HCT116 (cell line): ENCODE measurements around the gene C9orf43. TPM values are rescaled to one million over a fixed set of nuclear protein-coding genes. Genes with fewer than 3 reads are reported as not detected.

Experiments used
- ATAC-seq: fragments of 200-7000 bp; cut with Tn5 transposase; 2 replicates; pipeline ENCODE4 v1.9.1; 2020; ENCODE audit warnings: mild to moderate bottlenecking, moderate library complexity
- BruUV-seq: library from RNA; stranded (reverse); fragments of 400-500 nt; replicated peaks from 2 replicates; lab custom pipeline; 2021; lab: Mats Ljungman, UMichigan
- CTCF ChIA-PET: fragments of 300-600 bp; sonication (Branson Sonifier 250); formaldehyde crosslinking; loops from one replicate; lab custom pipeline; 2021; ENCODE audit warnings: antibody characterized with exemption; lab: Charles Lee
- POLR2A ChIA-PET: fragments of 300-600, 350-600 bp; sonication (Branson Sonifier 250); formaldehyde crosslinking; loops from one replicate; lab custom pipeline; 2021; ENCODE audit warnings: antibody characterized with exemption; lab: Charles Lee
- RAD21 ChIA-PET, 2 experiments: fragments of 300-600 bp; sonication (Branson Sonifier 250); formaldehyde crosslinking; loops; one replicate each; lab custom pipeline; 2023; ENCODE audit warnings: low total read pairs in 2 of 2; ENCODE audit not compliant: uncharacterized antibody in 2 of 2, unreplicated experiment in 2 of 2, low non-redundant PET in 1 of 2; lab: Charles Lee
- DNase-seq: peaks from one replicate; pipeline ENCODE4 v3.0.0-alpha.2; 2010; ENCODE audit warnings: low read depth, low spot score
- H2AFZ ChIP-seq: fragments of 200-600 bp; shearing (Covaris generic), sonication (generic); 2 replicates; pipeline ENCODE4 v1.6.1; 2017; ENCODE audit warnings: low read depth, mixed run types, mixed read lengths, antibody characterized with exemption, low read length; ENCODE audit not compliant: poor library complexity, severe bottlenecking
- H3K27ac ChIP-seq: 2 replicates; pipeline ENCODE4 v1.5.1; 2012; ENCODE audit warnings: low read depth, low read length
- H3K27me3 ChIP-seq: fragments of 200-600 bp; sonication (generic); 2 replicates; pipeline ENCODE4 v1.6.1; 2016; ENCODE audit warnings: mixed run types, low read length, mixed read lengths; ENCODE audit not compliant: insufficient read depth
- H3K36me3 ChIP-seq, 2 experiments: fragments of 200-500 bp in 1 of 2; fragments of 200-600 bp in 1 of 2; sonication (Bioruptor generic) in 1 of 2; sonication (generic) in 1 of 2; 2 replicates each; pipeline versions ENCODE4 v1.5.1 to v1.6.1; 2014 to 2016; ENCODE audit warnings: low read length in 2 of 2, inconsistent platforms in 1 of 2, mixed read lengths in 1 of 2, mixed run types in 1 of 2; ENCODE audit not compliant: insufficient read depth in 2 of 2, control insufficient read depth in 1 of 2
- H3K4me1 ChIP-seq, 2 experiments: fragments of 200-600 bp in 1 of 2; sonication (generic) in 1 of 2; 2 replicates each; pipeline versions ENCODE4 v1.5.1 to v1.6.1; 2012 to 2017; ENCODE audit warnings: low read length in 2 of 2, inconsistent platforms in 1 of 2, mild to moderate bottlenecking in 1 of 2, mixed read lengths in 1 of 2, mixed run types in 1 of 2, moderate library complexity in 1 of 2; ENCODE audit not compliant: insufficient read depth in 2 of 2, control insufficient read depth in 1 of 2
- H3K4me2 ChIP-seq: fragments of 200-600 bp; sonication (generic); 2 replicates; pipeline ENCODE4 v1.6.1; 2017; ENCODE audit warnings: mixed run types, low read length, mixed read lengths
- H3K4me3 ChIP-seq, 2 experiments: fragments of 200-600 bp in 1 of 2; sonication (generic) in 1 of 2; replicated peaks in 1 of 2; 2 replicates each; pipeline ENCODE4 v1.5.1; 2011 to 2016; ENCODE audit warnings: low read length in 2 of 2, control low read depth in 1 of 2, low read depth in 1 of 2, mild to moderate bottlenecking in 1 of 2, mixed read lengths in 1 of 2, mixed run types in 1 of 2
- H3K79me2 ChIP-seq: fragments of 200-600 bp; sonication (generic); 2 replicates; pipeline ENCODE4 v1.6.1; 2017; ENCODE audit warnings: mild to moderate bottlenecking, mixed run types, low read length, moderate library complexity, mixed read lengths; ENCODE audit not compliant: insufficient read depth
- H3K9ac ChIP-seq: fragments of 200-600 bp; sonication (generic); 2 replicates; pipeline ENCODE4 v1.6.1; 2016; ENCODE audit warnings: low read length, mixed read lengths
- H3K9me2 ChIP-seq: fragments of 200-600 bp; sonication (generic), shearing (Covaris generic); 2 replicates; pipeline ENCODE4 v1.6.1; 2017; ENCODE audit warnings: mixed run types, mild to moderate bottlenecking, moderate library complexity; ENCODE audit not compliant: insufficient read depth
- H3K9me3 ChIP-seq, 2 experiments: fragments of 200-500 bp in 1 of 2; fragments of 200-600 bp in 1 of 2; sonication (Bioruptor generic) in 1 of 2; sonication (generic) in 1 of 2; 2 replicates each; pipeline ENCODE4 v1.6.1; 2014 to 2017; ENCODE audit warnings: low read length in 2 of 2, mixed read lengths in 2 of 2, inconsistent platforms in 1 of 2, low read depth in 1 of 2, mild to moderate bottlenecking in 1 of 2, mixed run types in 1 of 2, moderate library complexity in 1 of 2; ENCODE audit not compliant: control insufficient read depth in 1 of 2, insufficient read depth in 1 of 2
- H4K20me1 ChIP-seq: fragments of 200-600 bp; sonication (generic), shearing (Covaris generic); 2 replicates; pipeline ENCODE4 v1.6.1; 2017; ENCODE audit warnings: mixed run types, mild to moderate bottlenecking, moderate library complexity; ENCODE audit not compliant: insufficient read depth
- ATF3 ChIP-seq: IDR thresholded peaks from 2 replicates; pipeline ENCODE4 v1.6.1; 2012
- CBX3 ChIP-seq: IDR thresholded peaks from 2 replicates; pipeline ENCODE4 v1.6.1; 2012; ENCODE audit warnings: low read depth
- CTCF ChIP-seq, 3 experiments: fragments of 200-600 bp in 1 of 3; sonication (generic) in 1 of 3; IDR thresholded peaks in 2 of 3; conservative IDR thresholded peaks in 1 of 3; 2 replicates each; pipeline ENCODE4 v1.5.1; 2012 to 2017; ENCODE audit warnings: low read depth in 2 of 3, low read length in 2 of 3, antibody characterized with exemption in 1 of 3, borderline replicate concordance in 1 of 3, control low read depth in 1 of 3, mild to moderate bottlenecking in 1 of 3, mixed read lengths in 1 of 3, mixed run types in 1 of 3, moderate library complexity in 1 of 3; ENCODE audit not compliant: insufficient read depth in 1 of 3
- EGR1 ChIP-seq: IDR thresholded peaks from 2 replicates; pipeline ENCODE4 v1.6.1; 2012; ENCODE audit warnings: low read depth
- ELF1 ChIP-seq: IDR thresholded peaks from 2 replicates; pipeline ENCODE4 v1.6.1; 2012; ENCODE audit warnings: low read depth, borderline replicate concordance
- EZH2 ChIP-seq: fragments of 200-600 bp; sonication (generic); IDR thresholded peaks from 2 replicates; pipeline ENCODE4 v1.6.1; 2017; ENCODE audit warnings: antibody characterized with exemption, mixed run types
- EZH2phosphoT487 ChIP-seq: fragments of 200-600 bp; IDR thresholded peaks from 2 replicates; pipeline ENCODE4 v1.6.1; 2018; ENCODE audit warnings: antibody characterized with exemption, borderline replicate concordance
- FOSL1 ChIP-seq: IDR thresholded peaks from 2 replicates; pipeline ENCODE4 v1.6.1; 2012; ENCODE audit warnings: low read depth
- JUND ChIP-seq: IDR thresholded peaks from 2 replicates; pipeline ENCODE4 v1.6.1; 2012
- MAX ChIP-seq: IDR thresholded peaks from 2 replicates; pipeline ENCODE4 v1.6.1; 2012
- POLR2A ChIP-seq: IDR thresholded peaks from 2 replicates; pipeline ENCODE4 v1.7.0; 2011; ENCODE audit warnings: borderline replicate concordance; ENCODE audit not compliant: insufficient read depth, insufficient read length; ENCODE audit errors: extremely low read depth
- REST ChIP-seq: IDR thresholded peaks from 2 replicates; pipeline ENCODE4 v1.6.1; 2012; ENCODE audit warnings: low read depth
- SIN3A ChIP-seq: IDR thresholded peaks from 2 replicates; pipeline ENCODE4 v1.6.1; 2012; ENCODE audit warnings: low read depth
- SRF ChIP-seq: IDR thresholded peaks from 2 replicates; pipeline ENCODE4 v1.6.1; 2012; ENCODE audit warnings: low read depth
- TCF7L2 ChIP-seq: IDR thresholded peaks from 2 replicates; pipeline ENCODE4 v1.7.0; 2011; ENCODE audit warnings: borderline replicate concordance, inconsistent platforms; ENCODE audit not compliant: insufficient read depth, insufficient read length; ENCODE audit errors: extremely low read depth
- ZBTB33 ChIP-seq: IDR thresholded peaks from 2 replicates; pipeline ENCODE4 v1.6.1; 2011; ENCODE audit warnings: mild to moderate bottlenecking, low read length, moderate library complexity; ENCODE audit not compliant: insufficient replicate concordance; ENCODE audit errors: extremely low read depth
- ZNF274 ChIP-seq: fragments of 200-500 bp; sonication (Bioruptor generic); IDR thresholded peaks from 2 replicates; pipeline ENCODE4 v1.6.1; 2014; ENCODE audit warnings: mild to moderate bottlenecking, low read depth, low read length, inconsistent platforms
- intact Hi-C: fragments of 100-400 bp; cut with micrococcal nuclease; formaldehyde crosslinking; loops from 2 replicates; pipeline ENCODE4 v1.10.0; 2022
- total RNA-seq: library from RNA; stranded (reverse); gene quantifications from one replicate; pipeline ENCODE4 v1.2.1, GENCODE V29; 2021; ENCODE audit not compliant: unreplicated experiment

Gene C9orf43
- total RNA-seq, 1 experiment from 2014 or later, result 0.71 TPM

- intact Hi-C loops, result no loop called here
- no TSS peak for BruUV-seq
- CTCF ChIA-PET, result interaction anchor here (4.4 kb wide), 1 partner anchor 212 kb away, joined by 159 read pairs; no protein-coding TSS in a partner anchor
These were observed 34.2 kb downstream of the C9orf43 start for GRCh38 chr9:113444736-113445135.

More at GRCh38 chr9:113444736-113445135, 34.2 kb downstream of the C9orf43 start:
- no peaks in the 10 kb centered on the region for H3K36me3 ChIP-seq
- H3K9me3 ChIP-seq, result no peaks in the 10 kb centered on the region
- H4K20me1 ChIP-seq, result no peaks in the 10 kb centered on the region
- H3K27me3 ChIP-seq, result no peaks in the 10 kb centered on the region
- ChIA-PET POLR2A (no interaction called here), RAD21 (no interaction called here)
- TF ChIP-seq REST (no peak), FOSL1 (no peak), EZH2phosphoT487 (no peak), ZNF274 (no peak), MAX (no peak), EGR1 (no peak), TCF7L2 (no peak), CBX3 (no peak), SRF (no peak), EZH2 (no peak), JUND (no peak), ATF3 (no peak), POLR2A (no peak), ELF1 (no peak), SIN3A (no peak), ZBTB33 (no peak), CTCF (IDR thresholded peaks at IDR 0.05 in 2 of 3, conservative IDR thresholded peaks at IDR 0.05 in 1 of 3; ENCODE audit: borderline replicate concordance in 1 of 3, insufficient read depth in 1 of 3, low read depth in 2 of 3, low read length in 2 of 3) (no peak)
- no peak overlapping the region for H3K9ac ChIP-seq
- no peaks in the 10 kb centered on the region for H3K9me2 ChIP-seq
- H3K27ac ChIP-seq, result no peak overlapping the region
- ATAC-seq, result no peak
- H3K4me3 ChIP-seq, result no peak overlapping the region
- DNase-seq, result no peak
- no peaks in the 10 kb centered on the region for H3K79me2 ChIP-seq
- H2AFZ ChIP-seq, result no peak overlapping the region
- H3K4me1 ChIP-seq, result no peaks in the 10 kb centered on the region
- no peak overlapping the region for H3K4me2 ChIP-seq
